Right lobe of liver (tissue), 4 donors: ENCODE measurements around the gene PRKCB.

Experiments used
- POLR2A ChIP-seq: fragments of 450-650 bp; IDR thresholded peaks from one replicate; pipeline ENCODE4 v1.6.1; 2017; ENCODE audit warnings: antibody characterized with exemption, mild to moderate bottlenecking
- TF ChIP-seq, protein P1 (sequence below), 4 donors: fragments of 200-600 bp in 3 of 4; fragments of 450-650 bp in 1 of 4; IDR thresholded peaks; one replicate each; pipeline versions ENCODE4 v1.5.1 to v1.8.0; 2016 to 2022; ENCODE audit warnings: antibody characterized with exemption in 4 of 4, mild to moderate bottlenecking in 2 of 4
- donor health status: DM: no; HTN: no; CAD: no.
- donor health status: DM: no; HTN: no; CAD: no.
- donor health status: DM: no; HTN: yes; CAD: no.

DNA sequence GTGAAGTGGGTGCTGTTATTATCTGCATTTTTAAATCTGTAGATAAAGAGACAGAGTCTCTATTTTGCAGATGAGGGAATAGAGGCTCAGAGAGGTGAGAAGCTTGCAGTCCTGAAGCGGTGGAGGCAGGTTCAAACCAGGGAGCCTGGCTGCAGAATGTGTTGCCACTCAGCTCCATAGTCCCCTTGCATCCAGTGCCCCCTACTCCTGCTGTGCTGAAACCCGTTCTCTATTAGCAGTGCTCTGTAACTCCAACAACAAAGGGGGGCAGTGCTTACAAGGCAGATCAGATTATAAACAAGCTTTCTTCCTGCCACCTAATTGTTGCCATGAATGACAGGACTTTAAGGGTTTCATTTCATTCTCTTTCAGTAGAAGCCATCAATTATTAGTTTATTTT is 302.2 kb downstream of the PRKCB start:
- TF ChIP-seq, protein P1, sequence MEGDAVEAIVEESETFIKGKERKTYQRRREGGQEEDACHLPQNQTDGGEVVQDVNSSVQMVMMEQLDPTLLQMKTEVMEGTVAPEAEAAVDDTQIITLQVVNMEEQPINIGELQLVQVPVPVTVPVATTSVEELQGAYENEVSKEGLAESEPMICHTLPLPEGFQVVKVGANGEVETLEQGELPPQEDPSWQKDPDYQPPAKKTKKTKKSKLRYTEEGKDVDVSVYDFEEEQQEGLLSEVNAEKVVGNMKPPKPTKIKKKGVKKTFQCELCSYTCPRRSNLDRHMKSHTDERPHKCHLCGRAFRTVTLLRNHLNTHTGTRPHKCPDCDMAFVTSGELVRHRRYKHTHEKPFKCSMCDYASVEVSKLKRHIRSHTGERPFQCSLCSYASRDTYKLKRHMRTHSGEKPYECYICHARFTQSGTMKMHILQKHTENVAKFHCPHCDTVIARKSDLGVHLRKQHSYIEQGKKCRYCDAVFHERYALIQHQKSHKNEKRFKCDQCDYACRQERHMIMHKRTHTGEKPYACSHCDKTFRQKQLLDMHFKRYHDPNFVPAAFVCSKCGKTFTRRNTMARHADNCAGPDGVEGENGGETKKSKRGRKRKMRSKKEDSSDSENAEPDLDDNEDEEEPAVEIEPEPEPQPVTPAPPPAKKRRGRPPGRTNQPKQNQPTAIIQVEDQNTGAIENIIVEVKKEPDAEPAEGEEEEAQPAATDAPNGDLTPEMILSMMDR (IDR thresholded peaks at IDR 0.05) = no peak
- TF ChIP-seq POLR2A = no peak
